Measurements from ENCODE around the gene ALDH18A1.

- no peak for TF ChIP-seq CTCF (IDR thresholded peaks at IDR 0.05; ENCODE audit: insufficient read depth, low read depth, low read length)
- TF ChIP-seq EZH2 (IDR thresholded peaks at IDR 0.05; ENCODE audit: insufficient read depth, low read length): no peak
Observed at GRCh38 chr10:95616446-95616845, 40.1 kb downstream of the ALDH18A1 start.

All from astrocyte (in vitro differentiated cells and primary cell).